GM12878 (cell line): Measurements from ENCODE around the gene LMLN. TPM values are rescaled to one million over a fixed set of nuclear protein-coding genes. Genes with fewer than 3 reads are reported as not detected.

Experiments
- ATAC-seq: fragments of 200-7000 bp; cut with Tn5 transposase; 3 replicates; pipeline ENCODE4 v1.9.1; 2020; ENCODE audit warnings: mild to moderate bottlenecking, moderate library complexity
- BruUV-seq: library from RNA; stranded (reverse); fragments of 400-500 nt; replicated peaks from 2 replicates; lab custom pipeline; 2021; lab: Mats Ljungman, UMichigan
- CTCF ChIA-PET: fragments of 300-600 bp; sonication (Branson Sonifier 250); formaldehyde crosslinking; extraction: SDS; loops from one replicate; lab custom pipeline; 2021; ENCODE audit warnings: inconsistent platforms; lab: Yijun Ruan, JAX
- POLR2A ChIA-PET: fragments of 350-600 bp; formaldehyde crosslinking; extraction: SDS; loops from one replicate; lab custom pipeline; 2021; ENCODE audit warnings: inconsistent platforms; lab: Charles Lee
- RAD21 ChIA-PET: fragments of 300-600 bp; sonication (Branson Sonifier 250); formaldehyde crosslinking; loops from one replicate; lab custom pipeline; 2023; ENCODE audit warnings: antibody characterized with exemption; ENCODE audit not compliant: unreplicated experiment; lab: Charles Lee
- SMC1A ChIA-PET: fragments of 300-600 bp; sonication (Branson Sonifier 250); formaldehyde crosslinking; loops from one replicate; lab custom pipeline; 2023; ENCODE audit not compliant: unreplicated experiment, uncharacterized antibody; lab: Charles Lee
- DNase-seq: peaks from one replicate; pipeline ENCODE4 v3.0.0-alpha.2; 2011; ENCODE audit warnings: low read depth, low spot score
- FAIRE-seq: peaks from 3 replicates; lab custom pipeline; 2011; peaks lifted over from hg19 to GRCh38; lab: Jason Lieb, UNC
- H2AFZ ChIP-seq: 2 replicates; pipeline ENCODE4 v1.6.0; 2011; ENCODE audit warnings: low read depth, low read length, control low read depth; ENCODE audit not compliant: control insufficient read depth
- H3K27ac ChIP-seq: 2 replicates; pipeline ENCODE4 v1.5.1; 2011; ENCODE audit warnings: control low read depth; ENCODE audit not compliant: control insufficient read depth, insufficient read depth
- H3K27me3 ChIP-seq, 2 experiments: replicated peaks in 1 of 2; 2 replicates each; pipeline versions ENCODE4 v1.6.0 to v1.6.1; 2011; ENCODE audit warnings: low read length in 1 of 2; ENCODE audit not compliant: control insufficient read depth in 2 of 2, insufficient read depth in 2 of 2
- H3K36me3 ChIP-seq, 2 experiments: 2 replicates each; pipeline ENCODE4 v1.5.1; 2011; ENCODE audit warnings: low read length in 1 of 2; ENCODE audit not compliant: control insufficient read depth in 2 of 2, insufficient read depth in 2 of 2
- H3K4me1 ChIP-seq: 2 replicates; pipeline ENCODE4 v1.6.1; 2011; ENCODE audit warnings: mild to moderate bottlenecking, low read length, moderate library complexity, mixed read lengths; ENCODE audit not compliant: control insufficient read depth, insufficient read depth
- H3K4me2 ChIP-seq: 2 replicates; pipeline ENCODE4 v1.6.0; 2011; ENCODE audit warnings: control low read depth; ENCODE audit not compliant: control insufficient read depth, insufficient read depth
- H3K4me3 ChIP-seq: fragments of 200-600 bp; sonication (generic); 2 replicates; pipeline ENCODE4 v1.5.1; 2016
- H3K79me2 ChIP-seq: 2 replicates; pipeline ENCODE4 v1.6.0; 2011; ENCODE audit warnings: low read length; ENCODE audit not compliant: control insufficient read depth, insufficient read depth
- H3K9ac ChIP-seq: 2 replicates; pipeline ENCODE4 v1.8.0; 2011; ENCODE audit warnings: low read length, control low read depth, mixed read lengths; ENCODE audit not compliant: control insufficient read depth, insufficient read depth
- H3K9me3 ChIP-seq: replicated peaks from 3 replicates; pipeline ENCODE4 v1.5.1; 2011; ENCODE audit warnings: mild to moderate bottlenecking, low read length; ENCODE audit not compliant: control insufficient read depth, insufficient read depth
- H4K20me1 ChIP-seq: 2 replicates; pipeline ENCODE4 v1.6.0; 2011; ENCODE audit not compliant: control insufficient read depth, insufficient read depth
- CEBPZ ChIP-seq: fragments of 150-350 bp; IDR thresholded peaks from 2 replicates; pipeline ENCODE4 v1.6.1; 2016; ENCODE audit warnings: low read depth, low read length
- EED ChIP-seq: sonication (generic); IDR thresholded peaks from 2 replicates; pipeline ENCODE4 v1.6.1; 2016; ENCODE audit warnings: antibody characterized with exemption, low read depth
- IRF3 ChIP-seq: fragments of 450-650 bp; IDR thresholded peaks from 2 replicates; pipeline ENCODE4 v1.6.1; 2014; ENCODE audit warnings: mild to moderate bottlenecking
- NFYB ChIP-seq: IDR thresholded peaks from 2 replicates; pipeline ENCODE4 v1.6.1; 2011; ENCODE audit warnings: low read depth, mild to moderate bottlenecking, low read length, improper control_type of control experiment, moderate library complexity; ENCODE audit not compliant: insufficient read depth
- SPI1 ChIP-seq: IDR thresholded peaks from 2 replicates; pipeline ENCODE4 v1.6.1; 2011; ENCODE audit warnings: low read depth, mild to moderate bottlenecking, low read length, moderate library complexity, borderline replicate concordance; ENCODE audit not compliant: insufficient read depth
- ZBED1 ChIP-seq: IDR thresholded peaks from 2 replicates; pipeline ENCODE4 v1.6.1; 2016; ENCODE audit warnings: borderline replicate concordance
- ZBTB33 ChIP-seq: fragments of 450-650 bp; IDR thresholded peaks from 2 replicates; pipeline ENCODE4 v1.6.1; 2017; ENCODE audit warnings: mild to moderate bottlenecking
- ZNF24 ChIP-seq: fragments of 450-650 bp; IDR thresholded peaks from 2 replicates; pipeline ENCODE4 v1.6.1; 2017; ENCODE audit warnings: antibody characterized with exemption, mild to moderate bottlenecking
- WGBS: methylation state at CpG from one replicate; pipeline ENCODE4 v1.1.6; 2016; ENCODE audit warnings: low lambda C conversion rate; ENCODE audit not compliant: insufficient replicate concordance, insufficient coverage; ENCODE audit errors: missing lambda C conversion rate; 5-methylcytosine and 5-hydroxymethylcytosine counted together
- in situ Hi-C: fragments of 300-500 bp; cut with MboI; formaldehyde crosslinking; loops from 9 replicates; pipeline ENCODE4 v1.14.3; 2018; ENCODE audit warnings: mixed read lengths
- intact Hi-C: fragments of 100-400 bp; cut with micrococcal nuclease; formaldehyde crosslinking; loops from one replicate; pipeline ENCODE4 v1.14.2; 2022; ENCODE audit not compliant: unreplicated experiment
- polyA plus RNA-seq, 11 experiments: library from polyadenylated mRNA; depleted of rRNA in 4 of 11; unstranded in 6 of 11; stranded (reverse) in 5 of 11; fragments of >200 nt; fragmentation: Nextera tagmentation in 4 of 11; fragmentation: Illumina TruSeq in 1 of 11; extraction: Ambion mirVana in 4 of 11; extraction: Trizol in 1 of 11; gene quantifications; 1 replicate in 1 of 11; 2 replicates in 10 of 11; pipeline versions ENCODE4 v1.2.1 to v1.2.3, GENCODE V29; 2011 to 2016; ENCODE audit warnings: inconsistent platforms in 2 of 11, missing spikeins in 2 of 11, low read depth in 1 of 11
- total RNA-seq, 4 experiments: library from RNA; depleted of rRNA in 3 of 4; stranded (reverse); fragments of >200 nt in 3 of 4; fragmentation: Illumina TruSeq in 1 of 4; extraction: Trizol in 1 of 4; gene quantifications; 2 replicates each; pipeline versions ENCODE4 v1.2.1 to v1.2.3, GENCODE V29; 2013 to 2021

Gene LMLN
- total and polyA plus RNA-seq, 10 of the 15 experiments (the other 5 are each of a cell fraction or from before 2014, with no cell fraction given): 0.02 to 1.7 (median 0.81) TPM

- no peaks in the 10 kb centered on the region for H3K9me3 ChIP-seq
- 57% methylated on average over 8 of the region's 8 CpGs for WGBS
- no peak for TF ChIP-seq ZBED1
- TF ChIP-seq CEBPZ: no peak
- TF ChIP-seq EED: no peak
- no peak for TF ChIP-seq ZNF24
- no peak for TF ChIP-seq IRF3
- no peak for TF ChIP-seq NFYB
- TF ChIP-seq ZBTB33: no peak
- TF ChIP-seq SPI1: peak; percentile 18; the same call in 1 of the 2 replicates
- no peak overlapping the region for H3K4me2 ChIP-seq
- H3K27ac ChIP-seq: no peak overlapping the region
- H2AFZ ChIP-seq: no peak overlapping the region
- H3K79me2 ChIP-seq: no peaks in the 10 kb centered on the region
- FAIRE-seq (no peak), DNase-seq (no peak), ATAC-seq (no peak)
- H3K4me3 ChIP-seq: no peak overlapping the region
- ChIA-PET POLR2A (no interaction called here), SMC1A (no interaction called here), CTCF (no interaction called here), RAD21 (no interaction called here)
- no peaks in the 10 kb centered on the region for H3K36me3 ChIP-seq
- H4K20me1 ChIP-seq: no peaks in the 10 kb centered on the region
- no peaks in the 10 kb centered on the region; a peak in 1 of 4 replicates for H3K27me3 ChIP-seq
- intact Hi-C loops: no loop called here
- no peak overlapping the region for H3K9ac ChIP-seq
- in situ Hi-C loops: no loop called here
- H3K4me1 ChIP-seq: no peaks in the 10 kb centered on the region
- no TSS peak for BruUV-seq
Measured at GRCh38 chr3:198030125-198030524, 70.1 kb downstream of the LMLN start.
